ENCODE results near the gene ARHGAP40. TPM values are rescaled to one million over a fixed set of nuclear protein-coding genes. Genes with fewer than 3 reads are reported as not detected.

Gene ARHGAP40
- total RNA-seq, 1 donor from 2014 or later = 1.1 TPM

GRCh38 chr20:38573413-38573812 is 28.2 kb upstream of the ARHGAP40 start:
- DNase-seq (ENCODE audit: low read depth) (no peak), FAIRE-seq (no peak)
- Histone ChIP-seq H3K36me3 (ENCODE audit: control insufficient read depth, insufficient read depth, low read length) (peaks cover 3% of the 10 kb centered on the region), H3K27me3 (ENCODE audit: control insufficient read depth, insufficient read depth, low read length) (no peaks in the 10 kb centered on the region), H3K4me3 (ENCODE audit: low read depth, low read length) (no peak overlapping the region)
- no peak for TF ChIP-seq CTCF (IDR thresholded peaks at IDR 0.05; ENCODE audit: insufficient read depth, low read length, severe bottlenecking)

GRCh38 chr20:38579219-38579910 is 22.2 kb upstream of the ARHGAP40 start:
- peaks cover 2% of the 10 kb centered on the region for H3K36me3 ChIP-seq (ENCODE audit: control insufficient read depth, insufficient read depth, low read length)
- peak; percentile 58 for FAIRE-seq

GRCh38 chr20:38579921-38580320 is 21.7 kb upstream of the ARHGAP40 start:
- Histone ChIP-seq H3K27me3 (ENCODE audit: control insufficient read depth, insufficient read depth, low read length) (no peaks in the 10 kb centered on the region), H3K36me3 (ENCODE audit: control insufficient read depth, insufficient read depth, low read length) (peaks cover 2% of the 10 kb centered on the region), H3K4me3 (ENCODE audit: low read depth, low read length) (no peak overlapping the region)
- FAIRE-seq (no peak), DNase-seq (ENCODE audit: low read depth) (no peak)
- TF ChIP-seq CTCF (IDR thresholded peaks at IDR 0.05; ENCODE audit: insufficient read depth, low read length, severe bottlenecking) = no peak

More at GRCh38 chr20:38579219-38579910, 22.2 kb upstream of the ARHGAP40 start:
- TF ChIP-seq CTCF (IDR thresholded peaks at IDR 0.05; ENCODE audit: insufficient read depth, low read length, severe bottlenecking) = no peak
- Histone ChIP-seq H3K4me3 (ENCODE audit: low read depth, low read length) (no peak overlapping the region), H3K27me3 (ENCODE audit: control insufficient read depth, insufficient read depth, low read length) (no peaks in the 10 kb centered on the region)
- no peak for DNase-seq (ENCODE audit: low read depth)

GRCh38 chr20:38581013-38581412 is 20.6 kb upstream of the ARHGAP40 start, which contains the start of gene ADIG:
Gene ADIG (plus strand): TSS chr20:38581197. CDS start chr20:38581251, 54 bp downstream.
- no peaks in the 10 kb centered on the region for H3K27me3 ChIP-seq (ENCODE audit: control insufficient read depth, insufficient read depth, low read length)
- FAIRE-seq = peak; percentile 28

GRCh38 chr20:38581830-38582358 is 19.7 kb upstream of the ARHGAP40 start:
- FAIRE-seq (no peak), DNase-seq (ENCODE audit: low read depth) (no peak)
- H3K4me3 ChIP-seq (ENCODE audit: low read depth, low read length) = no peak overlapping the region
- no peaks in the 10 kb centered on the region for H3K36me3 ChIP-seq (ENCODE audit: control insufficient read depth, insufficient read depth, low read length)
- no peaks in the 10 kb centered on the region for H3K27me3 ChIP-seq (ENCODE audit: control insufficient read depth, insufficient read depth, low read length)
- no peak for TF ChIP-seq CTCF (IDR thresholded peaks at IDR 0.05; ENCODE audit: insufficient read depth, low read length, severe bottlenecking)

More at GRCh38 chr20:38581013-38581412, 20.6 kb upstream of the ARHGAP40 start, which contains the start of gene ADIG:
- peak; percentile 32 for DNase-seq (ENCODE audit: low read depth)
- TF ChIP-seq CTCF (IDR thresholded peaks at IDR 0.05; ENCODE audit: insufficient read depth, low read length, severe bottlenecking) = no peak
- H3K36me3 ChIP-seq (ENCODE audit: control insufficient read depth, insufficient read depth, low read length) = no peaks in the 10 kb centered on the region
- H3K4me3 ChIP-seq (ENCODE audit: low read depth, low read length) = no peak within 1 kb of the TSS

All from bronchial epithelial cell (primary cell).